Suprapubic skin (tissue), 4 donors: ENCODE measurements around the gene BAIAP2L2. TPM values are rescaled to one million over a fixed set of nuclear protein-coding genes. Genes with fewer than 3 reads are reported as not detected.

Source experiments
- DNase-seq, 2 donors: peaks; one replicate each; pipeline ENCODE4 v3.0.0-alpha.2; 2019; ENCODE audit warnings: low spot score in 2 of 2
- H3K27ac ChIP-seq: fragments of 200-600 bp; sonication (generic); one replicate; pipeline ENCODE4 v1.5.1; 2019
- H3K27me3 ChIP-seq: fragments of 200-600 bp; sonication (generic); one replicate; pipeline ENCODE4 v1.5.1; 2019
- H3K36me3 ChIP-seq: fragments of 200-600 bp; sonication (generic); one replicate; pipeline ENCODE4 v1.5.1; 2019
- H3K4me1 ChIP-seq: fragments of 200-600 bp; sonication (generic); one replicate; pipeline ENCODE4 v1.5.1; 2019
- H3K4me3 ChIP-seq: fragments of 200-600 bp; sonication (generic); one replicate; pipeline ENCODE4 v1.5.1; 2019; ENCODE audit warnings: mild to moderate bottlenecking
- H3K9me3 ChIP-seq: fragments of 200-600 bp; sonication (generic); one replicate; pipeline ENCODE4 v1.5.1; 2019
- CTCF ChIP-seq, 2 donors: fragments of 200-600 bp in 1 of 2; fragments of 450-650 bp in 1 of 2; sonication (generic) in 1 of 2; IDR thresholded peaks; one replicate each; pipeline ENCODE4 v1.5.1; 2016 to 2019; ENCODE audit warnings: antibody characterized with exemption in 2 of 2, mild to moderate bottlenecking in 1 of 2, moderate library complexity in 1 of 2
- EP300 ChIP-seq: sonication (generic); formaldehyde crosslinking; IDR thresholded peaks from one replicate; pipeline ENCODE4 v1.6.1; 2017; ENCODE audit warnings: antibody characterized with exemption
- POLR2A ChIP-seq, 2 donors: fragments of 450-650 bp; IDR thresholded peaks; one replicate each; pipeline ENCODE4 v1.6.1; 2017; ENCODE audit warnings: antibody characterized with exemption in 2 of 2, mild to moderate bottlenecking in 2 of 2, moderate library complexity in 2 of 2
- POLR2AphosphoS5 ChIP-seq, 3 donors: sonication (generic); formaldehyde crosslinking; IDR thresholded peaks; one replicate each; pipeline ENCODE4 v1.6.1; 2017; ENCODE audit warnings: antibody characterized with exemption in 3 of 3
- WGBS: methylation state at CpG from one replicate; pipeline ENCODE4 v1.1.5; 2018; 5-methylcytosine and 5-hydroxymethylcytosine counted together
- total RNA-seq, 4 donors: library from RNA; depleted of rRNA; stranded (reverse); fragments of >200 nt; gene quantifications; one replicate each; pipeline ENCODE4 v1.1.0, GENCODE V29; 2016

The BAIAP2L2 gene
- total RNA-seq, 4 donors from 2014 or later: 0.49 to 1.7 (median 1.6) TPM

DNA sequence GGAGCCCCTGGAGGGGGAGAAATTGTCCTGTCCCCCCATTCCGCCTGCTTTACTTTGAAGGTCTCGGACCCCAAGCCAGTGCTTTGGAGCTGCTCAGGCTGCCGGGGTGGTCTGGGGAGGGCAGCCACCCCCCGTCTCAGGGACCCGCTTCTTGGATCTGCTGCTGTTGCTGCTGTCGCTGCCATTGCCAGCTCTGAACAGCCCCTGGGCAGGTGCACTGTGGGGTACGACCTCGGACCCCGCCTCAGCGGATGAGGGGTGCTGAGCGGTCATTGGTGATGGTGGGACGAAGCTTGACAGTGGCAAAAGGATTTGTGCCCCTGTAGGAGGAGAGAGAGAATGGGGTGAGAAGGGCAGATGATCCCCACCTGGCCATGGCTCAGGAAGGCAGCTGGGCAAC lies 25.4 kb downstream of the BAIAP2L2 start:
- Histone ChIP-seq H3K27me3 (peaks cover 26% of the 10 kb centered on the region), H3K27ac (no peak overlapping the region), H3K4me1 (peaks cover 41% of the 10 kb centered on the region), H3K4me3 (no peak overlapping the region), H3K36me3 (peaks cover 8% of the 10 kb centered on the region), H3K9me3 (no peaks in the 10 kb centered on the region)
- WGBS: 95% methylated on average over 10 of the region's 12 CpGs
- peak in 1 of 2 donors; percentile 55 for DNase-seq
- TF ChIP-seq POLR2A (IDR thresholded peaks at IDR 0.05): no peak
- TF ChIP-seq EP300: no peak
- no peak for TF ChIP-seq POLR2AphosphoS5 (IDR thresholded peaks at IDR 0.05)
- TF ChIP-seq CTCF (IDR thresholded peaks at IDR 0.05): no peak

GRCh38 chr22:38083931-38084631 lies 26.4 kb downstream of the BAIAP2L2 start, which contains the start of gene SLC16A8:
SLC16A8 (minus strand) TSS chr22:38084184; CDS start chr22:38082873, 1,311 bp downstream.
- no peaks in the 10 kb centered on the region for H3K9me3 ChIP-seq
- peaks cover 8% of the 10 kb centered on the region for H3K36me3 ChIP-seq
- peak in 1 of 2 donors; percentile 57 for DNase-seq
- peaks cover 36% of the 10 kb centered on the region for H3K4me1 ChIP-seq
- TF ChIP-seq POLR2A (IDR thresholded peaks at IDR 0.05) (no peak), EP300 (no peak), CTCF (IDR thresholded peaks at IDR 0.05) (no peak), POLR2AphosphoS5 (IDR thresholded peaks at IDR 0.05) (no peak)
- H3K27ac ChIP-seq: no peak within 1 kb of the TSS
- no peak within 1 kb of the TSS for H3K4me3 ChIP-seq
- 81% methylated on average over 15 of the region's 16 CpGs for WGBS
- peaks cover 24% of the 10 kb centered on the region for H3K27me3 ChIP-seq

- DNase-seq: peak in 1 of 2 donors; percentile 38
- peaks cover 21% of the 10 kb centered on the region for H3K27me3 ChIP-seq
- peaks cover 28% of the 10 kb centered on the region for H3K4me1 ChIP-seq
- peak overlapping the region; percentile 53 for H3K4me3 ChIP-seq
- WGBS: 84% methylated on average over 23 of the region's 24 CpGs
- no peaks in the 10 kb centered on the region for H3K9me3 ChIP-seq
- no peak overlapping the region for H3K27ac ChIP-seq
- no peak for TF ChIP-seq POLR2A (IDR thresholded peaks at IDR 0.05)
- TF ChIP-seq EP300: no peak
- no peak for TF ChIP-seq CTCF (IDR thresholded peaks at IDR 0.05)
- TF ChIP-seq POLR2AphosphoS5 (IDR thresholded peaks at IDR 0.05): no peak
- peaks cover 8% of the 10 kb centered on the region for H3K36me3 ChIP-seq
These were observed 27.3 kb downstream of the BAIAP2L2 start for GRCh38 chr22:38082986-38083710.

GRCh38 chr22:38081941-38082828 lies 28.3 kb downstream of the BAIAP2L2 start:
- Histone ChIP-seq H3K4me3 (peak overlapping the region; percentile 53), H3K4me1 (peaks cover 28% of the 10 kb centered on the region), H3K9me3 (no peaks in the 10 kb centered on the region), H3K36me3 (peaks cover 8% of the 10 kb centered on the region), H3K27ac (peak overlapping the region; percentile 24), H3K27me3 (peaks cover 18% of the 10 kb centered on the region)
- 43% methylated on average over 14 of the region's 52 CpGs for WGBS
- peak in 1 of 2 donors; percentile 67 for DNase-seq
- TF ChIP-seq EP300: no peak
- TF ChIP-seq POLR2A (IDR thresholded peaks at IDR 0.05): no peak
- TF ChIP-seq CTCF (IDR thresholded peaks at IDR 0.05): no peak
- TF ChIP-seq POLR2AphosphoS5 (IDR thresholded peaks at IDR 0.05): no peak
